GM19240 (cell line): ENCODE data around the gene GGNBP2.

Experiments
- DNase-seq: peaks from one replicate; pipeline ENCODE4 v3.0.0; 2011; ENCODE audit warnings: low spot score; ENCODE audit not compliant: insufficient read length

The GGNBP2 gene

GRCh38 chr17:36629970-36630502, 85.3 kb downstream of the GGNBP2 start:
- no peak for DNase-seq

GRCh38 chr17:36631022-36631421, 86.3 kb downstream of the GGNBP2 start:
- no peak for DNase-seq

- no peak for DNase-seq
Observed at GRCh38 chr17:36632916-36633771, 88.4 kb downstream of the GGNBP2 start.
